ENCODE data around the gene PROZ. TPM values are rescaled to one million over a fixed set of nuclear protein-coding genes. Genes with fewer than 3 reads are reported as not detected.
A peak's percentile ranks its signal among the peaks of the same experiment; 100 is the strongest.

The PROZ gene
- total RNA-seq, 2 donors from 2014 or later: 0.40 to 0.84 TPM

DNA sequence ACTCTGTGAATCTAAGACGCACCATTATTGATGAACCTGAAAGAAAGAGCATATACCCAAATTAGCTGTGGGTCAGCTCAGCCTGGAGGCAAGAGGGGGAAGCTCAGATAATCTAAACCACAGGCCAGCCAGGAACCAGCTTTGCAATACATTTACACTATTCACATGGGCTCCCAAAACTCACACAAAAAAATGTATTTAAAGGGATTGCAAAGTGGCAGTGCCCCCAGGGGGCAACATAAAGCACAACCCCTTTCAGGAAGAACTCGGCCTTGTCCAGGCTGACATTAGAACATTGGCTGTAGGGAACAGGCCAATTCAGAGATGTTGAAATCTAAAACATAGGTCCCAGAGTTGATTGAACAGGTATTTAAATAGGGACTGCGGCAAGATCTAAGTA, 3.2 kb upstream of the PROZ start:
- TF ChIP-seq, protein P1, sequence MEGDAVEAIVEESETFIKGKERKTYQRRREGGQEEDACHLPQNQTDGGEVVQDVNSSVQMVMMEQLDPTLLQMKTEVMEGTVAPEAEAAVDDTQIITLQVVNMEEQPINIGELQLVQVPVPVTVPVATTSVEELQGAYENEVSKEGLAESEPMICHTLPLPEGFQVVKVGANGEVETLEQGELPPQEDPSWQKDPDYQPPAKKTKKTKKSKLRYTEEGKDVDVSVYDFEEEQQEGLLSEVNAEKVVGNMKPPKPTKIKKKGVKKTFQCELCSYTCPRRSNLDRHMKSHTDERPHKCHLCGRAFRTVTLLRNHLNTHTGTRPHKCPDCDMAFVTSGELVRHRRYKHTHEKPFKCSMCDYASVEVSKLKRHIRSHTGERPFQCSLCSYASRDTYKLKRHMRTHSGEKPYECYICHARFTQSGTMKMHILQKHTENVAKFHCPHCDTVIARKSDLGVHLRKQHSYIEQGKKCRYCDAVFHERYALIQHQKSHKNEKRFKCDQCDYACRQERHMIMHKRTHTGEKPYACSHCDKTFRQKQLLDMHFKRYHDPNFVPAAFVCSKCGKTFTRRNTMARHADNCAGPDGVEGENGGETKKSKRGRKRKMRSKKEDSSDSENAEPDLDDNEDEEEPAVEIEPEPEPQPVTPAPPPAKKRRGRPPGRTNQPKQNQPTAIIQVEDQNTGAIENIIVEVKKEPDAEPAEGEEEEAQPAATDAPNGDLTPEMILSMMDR (conservative IDR thresholded peaks at IDR 0.05): peak; percentile 16
- peak overlapping the region; percentile 76 for H3K27ac Mint-ChIP-seq
- 94 to 95% methylated on average over 2 to 3 of the region's 3 CpGs for WGBS, 2 experiments (ENCODE audit: insufficient coverage in 1 of 2, insufficient read length in 1 of 2)

DNA sequence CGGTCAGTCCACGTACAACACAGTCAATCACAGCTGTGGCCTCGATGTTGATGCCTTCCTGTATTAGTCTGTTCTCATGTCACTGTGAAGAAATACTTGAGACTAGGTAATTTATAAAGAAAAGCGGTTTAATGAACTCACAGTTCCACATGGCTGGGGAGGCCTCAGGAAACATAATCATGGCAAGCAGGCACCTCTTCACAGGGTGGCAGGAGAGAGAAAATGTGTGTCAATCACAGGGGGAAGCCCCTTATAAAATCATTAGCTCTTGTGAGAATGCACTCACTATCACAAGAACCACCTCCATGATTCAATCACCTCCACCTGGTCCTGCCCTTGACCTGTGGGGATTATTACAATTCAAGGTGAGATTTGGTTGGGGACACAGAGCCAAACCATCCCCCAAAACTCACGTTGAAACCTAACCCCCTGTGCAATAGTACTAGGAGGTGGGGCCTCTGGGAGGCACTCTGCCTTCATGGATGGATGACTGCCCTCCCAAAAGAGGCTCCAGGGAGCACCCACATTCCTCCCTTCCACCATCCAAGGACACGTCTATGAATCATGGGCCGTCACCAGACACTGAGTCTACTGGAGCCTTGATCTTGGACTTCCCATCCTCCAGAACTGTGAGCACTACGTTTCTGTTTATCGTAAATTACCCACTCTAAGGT, 2.3 kb upstream of the PROZ start:
- Mint-ChIP-seq H3K4me1 (peaks cover 46% of the 10 kb centered on the region), H3K27ac (no peak overlapping the region), H3K36me3 (ENCODE audit: low read depth) (peaks cover 10% of the 10 kb centered on the region), H3K9me3 (peaks cover 7% of the 10 kb centered on the region), H3K4me3 (no peak overlapping the region), H3K27me3 (ENCODE audit: insufficient read depth) (no peaks in the 10 kb centered on the region)
- TF ChIP-seq, protein P1 (conservative IDR thresholded peaks at IDR 0.05): no peak
- H3K27me3 ChIP-seq (ENCODE audit: control insufficient read depth, insufficient read depth, low read length, poor library complexity, severe bottlenecking): peaks cover 13% of the 10 kb centered on the region
- peaks cover 13% of the 10 kb centered on the region for H3K9me3 ChIP-seq (ENCODE audit: control insufficient read depth, low read length)
- no peaks in the 10 kb centered on the region for H3K36me3 ChIP-seq (ENCODE audit: control insufficient read depth, insufficient read depth, low read length)
- 96 to 97% methylated on average over 5 to 9 of the region's 9 CpGs for WGBS, 2 experiments (ENCODE audit: insufficient coverage in 1 of 2, insufficient read length in 1 of 2)
- H3K4me3 ChIP-seq (ENCODE audit: low read length): no peak overlapping the region
- H3K9ac ChIP-seq (ENCODE audit: extremely low read depth, low read length, poor library complexity, severe bottlenecking): no peak overlapping the region
- H3K4me1 ChIP-seq (ENCODE audit: control insufficient read depth, insufficient read depth, low read length): peaks cover 21% of the 10 kb centered on the region
- DNase-seq: no peak
- no peak overlapping the region for H3K27ac ChIP-seq (ENCODE audit: low read depth, low read length)

More for the DNA sequence above, 3.2 kb upstream of the PROZ start:
- Mint-ChIP-seq H3K27me3 (ENCODE audit: insufficient read depth) (no peaks in the 10 kb centered on the region), H3K9me3 (peaks cover 7% of the 10 kb centered on the region), H3K4me3 (no peak overlapping the region), H3K4me1 (peaks cover 47% of the 10 kb centered on the region), H3K36me3 (ENCODE audit: low read depth) (peaks cover 10% of the 10 kb centered on the region)
- H3K27ac ChIP-seq (ENCODE audit: low read depth, low read length): no peak overlapping the region
- peaks cover 13% of the 10 kb centered on the region for H3K27me3 ChIP-seq (ENCODE audit: control insufficient read depth, insufficient read depth, low read length, poor library complexity, severe bottlenecking)
- no peak overlapping the region for H3K9ac ChIP-seq (ENCODE audit: extremely low read depth, low read length, poor library complexity, severe bottlenecking)
- peaks cover 21% of the 10 kb centered on the region for H3K4me1 ChIP-seq (ENCODE audit: control insufficient read depth, insufficient read depth, low read length)
- H3K4me3 ChIP-seq (ENCODE audit: low read length): no peak overlapping the region
- peaks cover 13% of the 10 kb centered on the region for H3K9me3 ChIP-seq (ENCODE audit: control insufficient read depth, low read length)
- peak; percentile 41 for DNase-seq
- no peaks in the 10 kb centered on the region for H3K36me3 ChIP-seq (ENCODE audit: control insufficient read depth, insufficient read depth, low read length)

DNA sequence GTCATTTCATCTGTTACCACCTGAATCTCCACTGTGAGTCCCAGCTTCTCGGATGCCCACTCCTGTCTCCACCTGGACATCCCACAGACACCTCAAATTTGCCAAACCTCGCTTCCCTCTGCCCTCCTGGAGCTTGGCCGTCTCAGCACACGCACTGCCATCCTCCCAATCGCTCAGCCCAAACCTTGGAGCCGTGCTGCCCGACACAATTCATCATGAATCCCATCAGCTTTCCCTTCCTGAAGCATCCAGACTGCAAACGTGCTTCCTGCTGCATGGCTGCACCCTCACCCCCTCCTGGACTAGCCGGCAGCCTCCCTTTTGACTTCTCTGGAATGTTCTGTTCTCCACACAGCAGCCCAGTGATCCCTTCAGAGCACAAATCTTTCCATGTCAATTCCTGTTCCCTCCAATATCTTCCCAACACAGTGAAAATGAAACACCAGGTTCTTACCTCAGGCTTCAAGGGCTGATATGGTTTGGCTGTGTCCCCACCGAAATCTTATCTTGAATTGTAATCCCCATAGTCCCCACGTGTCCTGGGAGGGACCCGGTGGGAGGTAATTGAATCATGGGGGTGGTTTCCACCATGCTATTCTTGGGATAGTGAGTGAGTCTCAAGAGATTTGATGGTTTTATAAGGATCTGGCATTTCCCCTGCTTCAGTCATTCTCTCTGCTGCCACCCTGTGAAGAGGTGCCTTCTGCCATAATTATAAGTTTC, 1.1 kb upstream of the PROZ start:
- TF ChIP-seq, protein P1 (conservative IDR thresholded peaks at IDR 0.05): no peak
- H3K4me3 Mint-ChIP-seq: peak overlapping the region; percentile 4
- WGBS, 2 experiments (ENCODE audit: insufficient coverage in 1 of 2, insufficient read length in 1 of 2): 80 to 88% methylated on average over 9 to 12 of the region's 12 CpGs
- H3K4me1 Mint-ChIP-seq: peaks cover 40% of the 10 kb centered on the region
- peak overlapping the region; percentile 13 for H3K27ac Mint-ChIP-seq
- Histone ChIP-seq H3K4me1 (ENCODE audit: control insufficient read depth, insufficient read depth, low read length) (peaks cover 21% of the 10 kb centered on the region), H3K27me3 (ENCODE audit: control insufficient read depth, insufficient read depth, low read length, poor library complexity, severe bottlenecking) (peaks cover 12% of the 10 kb centered on the region), H3K9me3 (ENCODE audit: control insufficient read depth, low read length) (peaks cover 13% of the 10 kb centered on the region), H3K27ac (ENCODE audit: low read depth, low read length) (no peak overlapping the region), H3K9ac (ENCODE audit: extremely low read depth, low read length, poor library complexity, severe bottlenecking) (no peak overlapping the region), H3K36me3 (ENCODE audit: control insufficient read depth, insufficient read depth, low read length) (no peaks in the 10 kb centered on the region), H3K4me3 (ENCODE audit: low read length) (no peak overlapping the region)
- peak; percentile 51 for DNase-seq
- H3K36me3 Mint-ChIP-seq (ENCODE audit: low read depth): peaks cover 10% of the 10 kb centered on the region
- peaks cover 7% of the 10 kb centered on the region for H3K9me3 Mint-ChIP-seq
- H3K27me3 Mint-ChIP-seq (ENCODE audit: insufficient read depth): no peaks in the 10 kb centered on the region

All from endodermal cell (in vitro differentiated cells).